T-helper 1 cell (primary cell): ENCODE measurements around the gene JMJD1C.

Experiments used
- DNase-seq, 5 donors: peaks; one replicate each; pipeline ENCODE4 v3.0.0-alpha.2; 2012 to 2020

The JMJD1C gene

DNA sequence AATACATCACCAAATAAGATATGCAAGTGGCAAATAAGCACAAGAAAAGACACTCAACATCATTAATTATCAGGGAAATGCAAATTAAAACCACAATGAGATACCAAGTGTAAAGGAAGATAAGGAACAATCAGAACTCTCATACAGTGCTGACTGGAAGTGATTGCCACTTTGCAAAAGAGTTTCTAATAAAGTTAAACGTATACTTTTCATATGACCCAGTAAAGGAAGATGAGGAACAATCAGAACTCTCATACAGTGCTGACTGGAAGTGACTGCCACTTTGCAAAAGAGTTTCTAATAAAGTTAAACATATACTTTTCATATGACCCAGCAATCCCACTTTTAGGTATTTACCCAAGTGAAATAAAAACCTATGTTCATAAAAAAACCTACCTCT is 12.2 kb upstream of the JMJD1C start:
- no peak for DNase-seq

DNA sequence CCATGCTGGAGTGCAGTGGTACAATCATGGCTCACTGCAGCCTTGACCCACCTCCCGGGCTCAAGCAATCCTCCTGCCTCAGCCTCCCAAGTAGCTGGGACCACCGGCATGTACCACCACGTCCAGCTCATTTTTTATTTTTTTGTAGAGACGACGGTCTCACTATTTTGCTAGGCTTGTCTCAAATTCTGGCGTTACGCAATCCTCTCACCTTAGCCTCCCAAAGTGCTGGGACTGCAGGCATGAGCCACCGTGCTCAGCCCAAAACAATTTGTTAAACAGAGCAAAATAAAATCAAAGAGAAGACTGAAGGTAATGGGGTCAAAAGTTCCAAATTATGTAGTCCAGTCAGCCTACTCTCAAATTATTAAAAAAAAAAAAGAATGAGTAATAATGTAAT is 8.7 kb upstream of the JMJD1C start:
- no peak for DNase-seq

- no peak for DNase-seq
Measured at GRCh38 chr10:63470928-63471327, 5.2 kb upstream of the JMJD1C start.

- DNase-seq, result no peak
Measured at GRCh38 chr10:63468947-63469346, 3.2 kb upstream of the JMJD1C start.

DNA sequence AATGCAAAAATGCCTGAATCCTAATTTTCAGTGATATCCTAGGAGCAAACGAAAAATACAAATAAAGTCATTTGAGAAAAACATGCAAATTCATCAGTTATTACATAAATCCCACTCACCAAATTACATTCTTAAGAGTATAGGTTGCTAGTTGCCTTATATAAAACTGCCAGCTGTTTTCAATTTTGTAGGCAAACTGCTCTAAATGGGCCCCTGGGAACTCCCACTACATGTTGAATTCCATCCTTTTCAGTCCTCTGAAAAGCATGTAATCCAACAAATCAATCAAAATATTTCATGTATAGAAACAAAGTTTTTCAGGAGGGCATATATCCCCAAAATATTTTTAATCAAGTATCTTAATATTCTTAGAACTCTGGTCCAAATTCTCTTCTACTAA is 2.1 kb upstream of the JMJD1C start:
- DNase-seq, result no peak

DNA sequence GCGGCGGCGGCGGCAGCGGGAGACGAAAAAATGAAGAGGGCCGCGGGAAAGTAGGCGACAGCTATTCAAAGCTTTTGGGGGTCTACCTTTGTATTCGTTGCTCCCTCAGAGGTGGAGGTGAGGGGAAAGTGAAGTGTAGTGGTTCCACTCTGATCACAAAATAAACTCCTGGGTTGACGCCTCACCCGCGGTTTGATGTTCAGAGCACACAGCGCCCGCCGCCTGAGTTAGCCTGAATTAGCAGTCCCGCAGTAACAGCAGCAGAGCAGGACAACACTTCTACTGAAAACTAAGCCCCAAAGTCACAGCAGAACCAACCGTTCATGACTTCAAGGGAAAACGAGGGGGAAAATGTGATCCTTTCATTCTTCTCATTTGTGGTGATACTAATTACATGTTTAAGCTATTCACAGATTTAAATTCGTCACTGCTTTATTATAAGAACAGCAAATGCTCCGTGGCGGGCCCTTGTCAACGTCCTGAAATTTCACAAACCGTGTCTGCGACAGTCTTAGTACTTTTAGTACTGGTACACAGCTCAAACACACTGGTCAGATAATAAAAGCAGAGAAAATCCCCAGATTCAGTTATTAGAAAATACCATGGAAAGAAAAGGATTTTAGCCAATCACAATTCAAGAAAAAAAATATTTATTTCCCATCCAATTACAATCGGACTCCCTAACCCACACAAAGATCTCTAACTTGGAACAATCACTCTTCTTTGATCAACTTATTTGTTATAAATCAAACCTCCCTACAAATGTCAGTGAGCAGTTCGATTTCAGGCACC is 563 bp upstream of the JMJD1C start:
- DNase-seq, result peak in 3 of 5 donors; percentile 14 to 18 (median 16)

DNA sequence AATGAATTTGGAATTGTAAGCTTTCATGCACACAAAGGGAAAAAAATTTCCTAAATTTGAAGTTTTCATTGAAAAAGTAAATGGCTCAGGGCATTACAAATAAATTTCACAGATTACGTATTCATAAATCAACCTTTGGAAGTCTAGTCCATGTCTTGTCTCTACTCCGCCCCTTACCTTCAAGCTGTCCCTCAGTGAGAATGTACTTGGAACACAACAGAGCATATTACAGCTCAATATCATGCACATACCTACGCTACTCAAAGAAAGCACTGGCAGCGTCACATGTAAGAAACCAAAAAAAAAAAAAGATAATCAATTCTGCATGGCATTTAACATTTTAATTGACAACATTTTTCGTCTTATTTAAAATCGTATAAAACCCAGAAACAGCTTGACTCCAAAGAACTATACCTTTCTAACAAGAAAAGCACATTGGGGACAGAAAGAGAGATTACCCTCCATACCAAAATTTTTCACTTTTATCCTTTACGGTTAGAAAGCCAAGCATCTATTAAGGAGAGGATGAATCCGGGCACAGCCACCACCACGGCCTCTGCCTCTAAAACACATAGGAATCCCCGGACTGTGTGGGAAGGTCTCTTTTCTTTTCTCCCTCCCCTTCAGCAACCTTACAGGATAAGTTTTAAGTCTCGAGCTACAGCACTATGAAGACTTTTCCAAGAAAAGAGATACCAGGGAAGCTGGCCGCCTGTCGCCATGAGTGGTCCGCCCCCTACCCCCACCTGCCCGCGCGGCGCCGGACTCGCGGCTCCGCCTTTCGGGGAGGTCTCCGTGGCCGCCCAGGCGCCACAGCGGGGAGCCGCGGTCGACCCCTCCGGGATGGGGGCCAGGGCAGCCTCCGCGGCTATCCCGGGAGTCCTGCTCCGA is 1.1 kb downstream of the JMJD1C start:
- no peak for DNase-seq

DNA sequence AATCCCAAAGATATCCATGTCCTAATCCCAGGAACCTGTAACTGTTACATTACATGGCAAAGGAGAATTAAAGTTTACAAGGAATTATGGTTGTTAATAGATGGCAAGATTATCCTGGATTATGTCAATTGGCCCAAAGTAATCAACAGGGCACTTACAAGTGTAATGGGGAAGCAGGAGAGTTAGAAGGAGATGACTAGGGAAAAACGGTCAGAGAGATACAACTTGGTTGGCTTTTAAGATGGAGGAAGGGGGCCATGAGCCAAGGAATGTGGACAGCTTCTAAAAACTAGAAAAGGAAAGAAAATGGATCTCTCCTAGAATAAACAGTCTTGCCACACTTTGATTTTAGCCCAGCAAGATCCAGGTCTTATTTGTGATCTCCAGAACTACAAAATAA is 3.3 kb downstream of the JMJD1C start:
- DNase-seq, result no peak

- no peak for DNase-seq
Measured at GRCh38 chr10:63458177-63458576, 7.6 kb downstream of the JMJD1C start.

GRCh38 chr10:63457594-63457993 is 8.2 kb downstream of the JMJD1C start:
- DNase-seq, result no peak

DNA sequence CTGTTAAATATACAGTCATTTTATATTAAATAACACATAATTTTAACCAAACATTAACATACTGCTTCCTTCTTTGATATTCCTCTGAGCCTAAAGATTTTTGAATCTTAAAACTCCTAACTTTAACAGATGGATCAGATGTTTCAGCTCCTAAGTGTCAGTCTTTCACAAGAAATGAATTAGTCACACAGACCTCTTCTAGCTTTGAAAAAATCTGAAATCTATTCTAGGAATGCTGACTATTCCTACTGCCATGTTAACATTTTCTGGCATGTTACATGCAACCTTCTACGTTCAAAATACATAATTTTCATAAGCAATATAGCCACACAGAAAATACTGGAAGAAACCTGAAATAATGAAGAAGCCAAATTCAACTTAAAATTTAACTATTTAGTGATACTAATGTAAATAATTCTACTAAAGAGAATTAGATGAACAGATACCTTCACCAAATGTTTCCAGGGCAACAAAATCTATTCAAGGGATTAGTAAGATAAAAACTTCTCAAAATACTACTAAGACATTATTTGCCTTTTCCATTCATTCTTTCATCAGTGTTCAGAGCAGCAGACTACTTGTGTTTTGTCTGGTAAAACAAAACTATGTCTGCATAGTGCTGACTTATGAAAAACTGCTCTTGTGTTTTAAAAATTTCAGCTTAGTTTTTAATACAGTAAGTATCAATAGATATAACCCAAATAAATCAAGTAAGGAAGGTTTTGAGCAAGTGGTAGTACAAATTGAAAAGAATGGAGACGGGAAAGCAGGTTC is 9.2 kb downstream of the JMJD1C start:
- no peak for DNase-seq

DNA sequence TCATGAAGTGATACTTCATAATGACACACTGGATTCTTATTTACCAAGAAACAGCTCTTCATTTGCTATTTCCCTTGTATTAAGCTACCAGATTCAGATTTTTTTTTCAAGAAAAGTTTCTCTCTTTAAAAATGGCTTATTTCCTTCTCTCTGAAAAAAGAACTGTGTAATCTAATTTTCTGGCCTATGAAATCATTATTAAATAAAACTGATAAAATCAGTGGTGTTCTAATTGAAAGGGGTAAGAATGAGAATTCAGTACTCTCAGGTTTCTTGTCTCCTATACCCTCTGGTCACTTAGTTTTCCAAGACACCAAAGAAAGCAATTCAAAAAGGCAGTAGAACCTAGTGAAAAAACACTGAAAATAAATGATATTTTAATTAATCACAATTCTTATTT is 10.3 kb downstream of the JMJD1C start:
- DNase-seq, result no peak

- no peak for DNase-seq
Measured at GRCh38 chr10:63454631-63455030, 11.1 kb downstream of the JMJD1C start.

- no peak for DNase-seq
Measured at GRCh38 chr10:63452524-63452923, 13.3 kb downstream of the JMJD1C start.

- no peak for DNase-seq
Measured at GRCh38 chr10:63446716-63447440, 18.9 kb downstream of the JMJD1C start.

DNA sequence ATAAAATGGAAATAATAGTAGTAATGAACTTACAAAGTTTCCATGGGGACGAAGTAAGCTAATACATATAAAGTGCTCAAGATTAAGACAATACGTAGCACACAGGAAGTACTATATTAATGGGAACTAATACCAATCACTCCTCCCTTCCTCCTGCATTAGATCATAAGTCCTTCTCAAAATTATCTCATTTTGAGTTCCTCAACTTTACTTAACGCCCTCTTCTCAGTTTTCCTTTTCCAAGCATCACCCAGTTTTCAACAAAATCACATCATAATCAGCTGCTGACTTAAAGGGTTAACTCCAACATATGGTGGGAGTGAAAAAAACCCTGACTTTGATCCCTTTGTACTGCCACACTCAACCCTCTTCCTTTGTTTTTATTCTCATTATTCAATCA is 24.4 kb downstream of the JMJD1C start:
- DNase-seq, result no peak

DNA sequence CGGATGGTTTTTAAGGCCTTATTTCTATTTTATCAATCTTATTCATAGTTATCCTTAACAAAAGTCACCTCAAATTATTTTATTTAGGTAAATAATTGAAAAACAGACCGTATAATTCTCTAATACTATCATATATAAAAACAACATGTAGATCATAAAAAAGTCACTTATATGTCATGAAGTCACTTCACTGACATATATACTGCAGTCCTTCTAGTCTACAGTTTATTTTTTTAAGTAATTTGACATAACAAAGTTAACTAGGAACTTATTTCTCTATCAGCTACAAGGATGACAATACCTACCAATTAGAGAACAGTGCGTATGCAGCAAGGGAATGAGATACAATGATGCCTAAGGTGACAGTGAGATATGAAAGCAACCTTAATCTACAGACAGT is 26.2 kb downstream of the JMJD1C start:
- no peak for DNase-seq

GRCh38 chr10:63438506-63439498 is 27.0 kb downstream of the JMJD1C start:
- DNase-seq, result no peak

GRCh38 chr10:63437116-63437949 is 28.4 kb downstream of the JMJD1C start:
- no peak for DNase-seq

DNA sequence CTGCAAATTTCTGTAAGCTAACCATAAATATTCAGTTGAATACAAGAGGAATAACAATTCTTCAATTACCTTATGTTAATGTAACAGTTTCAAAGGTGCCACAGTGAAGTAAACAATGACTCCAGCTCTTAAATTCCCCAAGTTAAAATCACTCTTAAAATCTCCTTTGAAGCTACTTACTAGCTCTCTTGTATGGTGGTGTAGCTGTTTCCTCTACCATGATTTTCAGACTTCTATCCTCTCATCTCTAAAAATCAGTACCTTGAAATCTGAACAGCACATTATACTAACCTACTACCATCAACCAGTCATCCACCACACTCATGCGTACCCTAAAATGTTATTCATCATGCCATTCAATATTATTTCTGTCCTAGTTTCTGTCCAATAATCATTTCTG is 29.6 kb downstream of the JMJD1C start:
- DNase-seq, result no peak
